A549 treated with Hydrocortisone at 1 μM for 4 hours (cell line): ENCODE measurements around the gene CLCA2. TPM values are rescaled to one million over a fixed set of nuclear protein-coding genes. Genes with fewer than 3 reads are reported as not detected.

Experiments
- total RNA-seq: library from RNA; stranded (reverse); fragments of 200-300 nt; extraction: Qiagen RNA extraction; gene quantifications from 5 replicates; pipeline ENCODE4 v1.2.3, GENCODE V29; 2022

Gene CLCA2, protein sequence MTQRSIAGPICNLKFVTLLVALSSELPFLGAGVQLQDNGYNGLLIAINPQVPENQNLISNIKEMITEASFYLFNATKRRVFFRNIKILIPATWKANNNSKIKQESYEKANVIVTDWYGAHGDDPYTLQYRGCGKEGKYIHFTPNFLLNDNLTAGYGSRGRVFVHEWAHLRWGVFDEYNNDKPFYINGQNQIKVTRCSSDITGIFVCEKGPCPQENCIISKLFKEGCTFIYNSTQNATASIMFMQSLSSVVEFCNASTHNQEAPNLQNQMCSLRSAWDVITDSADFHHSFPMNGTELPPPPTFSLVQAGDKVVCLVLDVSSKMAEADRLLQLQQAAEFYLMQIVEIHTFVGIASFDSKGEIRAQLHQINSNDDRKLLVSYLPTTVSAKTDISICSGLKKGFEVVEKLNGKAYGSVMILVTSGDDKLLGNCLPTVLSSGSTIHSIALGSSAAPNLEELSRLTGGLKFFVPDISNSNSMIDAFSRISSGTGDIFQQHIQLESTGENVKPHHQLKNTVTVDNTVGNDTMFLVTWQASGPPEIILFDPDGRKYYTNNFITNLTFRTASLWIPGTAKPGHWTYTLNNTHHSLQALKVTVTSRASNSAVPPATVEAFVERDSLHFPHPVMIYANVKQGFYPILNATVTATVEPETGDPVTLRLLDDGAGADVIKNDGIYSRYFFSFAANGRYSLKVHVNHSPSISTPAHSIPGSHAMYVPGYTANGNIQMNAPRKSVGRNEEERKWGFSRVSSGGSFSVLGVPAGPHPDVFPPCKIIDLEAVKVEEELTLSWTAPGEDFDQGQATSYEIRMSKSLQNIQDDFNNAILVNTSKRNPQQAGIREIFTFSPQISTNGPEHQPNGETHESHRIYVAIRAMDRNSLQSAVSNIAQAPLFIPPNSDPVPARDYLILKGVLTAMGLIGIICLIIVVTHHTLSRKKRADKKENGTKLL
- 0.03 TPM in 2 of 5 replicates, not detected in the others for total RNA-seq

DNA sequence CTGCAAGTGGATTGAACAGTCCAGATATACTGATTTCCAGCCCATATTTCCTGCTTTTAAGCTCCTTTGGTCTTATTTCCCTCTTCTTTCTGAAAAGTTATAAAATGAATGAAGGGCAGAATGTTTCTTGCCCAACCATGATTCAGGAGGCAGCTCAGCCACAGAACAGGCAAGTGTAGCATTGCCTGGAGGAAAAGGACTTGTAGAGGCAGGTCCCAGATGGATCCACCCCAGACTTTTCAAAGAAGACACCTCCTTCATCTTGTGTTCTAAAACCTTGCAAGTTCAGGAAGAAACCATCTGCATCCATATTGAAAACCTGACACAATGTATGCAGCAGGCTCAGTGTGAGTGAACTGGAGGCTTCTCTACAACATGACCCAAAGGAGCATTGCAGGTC lies at the start of gene CLCA2:
Gene CLCA2 (plus strand): TSS at position 299 of the 400 bp plus-strand sequence. CDS start 77 bp downstream, at position 376.

DNA sequence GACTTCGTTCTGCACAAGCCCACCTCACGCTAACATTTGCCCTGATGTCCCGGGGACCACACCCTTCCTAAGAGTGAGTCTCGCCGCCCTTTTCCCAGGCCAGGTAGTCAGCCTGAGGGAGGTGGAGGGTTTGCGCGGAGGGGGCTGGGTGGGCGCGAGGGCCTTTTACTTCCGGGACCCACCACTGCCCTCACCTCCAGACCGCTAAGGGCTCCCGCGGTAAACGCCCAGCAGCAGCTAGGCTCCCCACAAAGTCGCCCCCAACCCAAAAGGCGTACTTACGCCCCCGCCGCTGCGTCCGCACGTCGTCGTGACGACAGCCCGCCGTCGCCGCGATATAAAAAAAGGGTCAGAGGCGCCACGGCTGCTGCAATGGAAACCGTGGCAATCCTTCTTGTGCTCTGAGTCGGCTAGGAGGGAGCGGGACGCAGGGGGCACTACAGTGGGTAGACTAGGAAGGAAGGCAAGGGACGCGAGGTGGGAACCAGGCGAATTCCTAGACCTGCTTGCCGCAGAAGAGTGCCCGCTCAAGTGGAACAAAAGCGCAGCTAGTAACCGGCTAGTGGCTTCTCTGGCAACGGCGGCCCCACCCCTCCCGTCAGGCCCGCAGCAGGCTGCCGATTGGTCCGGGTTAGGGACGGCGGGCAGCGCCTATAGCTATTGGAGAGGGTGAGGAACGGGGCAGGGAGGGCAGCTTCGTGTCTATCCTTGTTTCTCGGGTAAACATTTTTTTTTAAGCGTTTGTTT lies 28.0 kb upstream of the CLCA2 start, which contains the start of gene ODF2L:
Gene ODF2L (minus strand): TSS at position 573 of the 747 bp plus-strand sequence. CDS start 9,296 bp downstream, outside the sequence.

DNA sequence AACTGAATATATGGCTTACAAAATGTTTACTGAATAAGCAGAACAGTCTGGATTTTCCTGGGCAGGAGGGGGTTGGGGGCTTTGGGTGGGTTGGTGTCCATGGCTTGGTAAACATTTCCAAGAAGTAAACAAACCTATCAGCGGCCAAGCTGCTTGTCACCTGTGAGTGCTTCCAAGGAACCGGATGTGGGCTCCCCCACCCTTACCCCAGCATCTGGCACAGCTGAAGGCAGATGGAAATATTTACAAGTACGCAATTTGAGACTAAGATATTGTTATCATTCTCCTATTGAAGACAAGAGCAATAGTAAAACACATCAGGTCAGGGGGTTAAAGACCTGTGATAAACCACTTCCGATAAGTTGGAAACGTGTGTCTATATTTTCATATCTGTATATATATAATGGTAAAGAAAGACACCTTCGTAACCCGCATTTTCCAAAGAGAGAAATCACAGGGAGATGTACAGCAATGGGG lies 44.6 kb downstream of the CLCA2 start, which contains the start of gene CLCA1:
Gene CLCA1 (plus strand): TSS at position 427 of the 477 bp plus-strand sequence. CDS start 45 bp downstream, at position 472.

Other genes with a start within 250 kb of the CLCA2 start
- 8.6 to 11.9 TPM (median 10.3 TPM) in 5 replicates for gene ODF2L, start 27.8 kb upstream of the CLCA2 start, total RNA-seq
- gene CLCA1, start 44.8 kb downstream of the CLCA2 start, total RNA-seq: 0.03 TPM in 1 of 5 replicates, not detected in the others
- gene CLCA4, start 122.9 kb downstream of the CLCA2 start, total RNA-seq: 0.02 to 0.03 TPM in 2 of 5 replicates, not detected in the others